ENCODE measurements around the gene FERD3L.
A peak's percentile ranks its signal among the peaks of the same experiment; 100 is the strongest.

FERD3L gene

DNA sequence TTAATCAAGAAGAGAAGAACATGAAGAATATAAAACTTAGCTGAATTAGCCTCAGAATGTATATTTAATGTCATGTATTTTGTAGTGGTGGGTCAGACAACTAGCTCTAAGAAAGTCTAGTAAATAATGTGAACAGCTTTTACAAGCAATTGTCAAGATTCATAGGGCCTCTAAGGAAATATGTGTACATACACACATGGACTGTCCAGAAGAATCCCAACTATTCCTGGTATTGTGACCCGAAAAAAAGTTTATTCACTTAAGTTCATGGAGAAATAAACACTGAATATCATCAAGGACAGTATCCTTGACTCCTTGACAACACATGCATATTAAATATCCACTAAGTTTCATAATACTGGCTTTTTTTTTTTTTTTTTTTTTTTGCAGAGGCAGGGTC, 16.4 kb downstream of the FERD3L start:
- in situ Hi-C loops (cut with MboI; ENCODE audit: low sequenced_read_pairs, unreplicated experiment), result no loop called here
- TF ChIP-seq, protein P1, sequence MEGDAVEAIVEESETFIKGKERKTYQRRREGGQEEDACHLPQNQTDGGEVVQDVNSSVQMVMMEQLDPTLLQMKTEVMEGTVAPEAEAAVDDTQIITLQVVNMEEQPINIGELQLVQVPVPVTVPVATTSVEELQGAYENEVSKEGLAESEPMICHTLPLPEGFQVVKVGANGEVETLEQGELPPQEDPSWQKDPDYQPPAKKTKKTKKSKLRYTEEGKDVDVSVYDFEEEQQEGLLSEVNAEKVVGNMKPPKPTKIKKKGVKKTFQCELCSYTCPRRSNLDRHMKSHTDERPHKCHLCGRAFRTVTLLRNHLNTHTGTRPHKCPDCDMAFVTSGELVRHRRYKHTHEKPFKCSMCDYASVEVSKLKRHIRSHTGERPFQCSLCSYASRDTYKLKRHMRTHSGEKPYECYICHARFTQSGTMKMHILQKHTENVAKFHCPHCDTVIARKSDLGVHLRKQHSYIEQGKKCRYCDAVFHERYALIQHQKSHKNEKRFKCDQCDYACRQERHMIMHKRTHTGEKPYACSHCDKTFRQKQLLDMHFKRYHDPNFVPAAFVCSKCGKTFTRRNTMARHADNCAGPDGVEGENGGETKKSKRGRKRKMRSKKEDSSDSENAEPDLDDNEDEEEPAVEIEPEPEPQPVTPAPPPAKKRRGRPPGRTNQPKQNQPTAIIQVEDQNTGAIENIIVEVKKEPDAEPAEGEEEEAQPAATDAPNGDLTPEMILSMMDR (IDR thresholded peaks at IDR 0.05; ENCODE audit: borderline replicate concordance, control extremely low read depth, extremely low read depth, insufficient read depth, missing control alignments), result no peak
- no peak for DNase-seq (ENCODE audit: low spot score)

DNA sequence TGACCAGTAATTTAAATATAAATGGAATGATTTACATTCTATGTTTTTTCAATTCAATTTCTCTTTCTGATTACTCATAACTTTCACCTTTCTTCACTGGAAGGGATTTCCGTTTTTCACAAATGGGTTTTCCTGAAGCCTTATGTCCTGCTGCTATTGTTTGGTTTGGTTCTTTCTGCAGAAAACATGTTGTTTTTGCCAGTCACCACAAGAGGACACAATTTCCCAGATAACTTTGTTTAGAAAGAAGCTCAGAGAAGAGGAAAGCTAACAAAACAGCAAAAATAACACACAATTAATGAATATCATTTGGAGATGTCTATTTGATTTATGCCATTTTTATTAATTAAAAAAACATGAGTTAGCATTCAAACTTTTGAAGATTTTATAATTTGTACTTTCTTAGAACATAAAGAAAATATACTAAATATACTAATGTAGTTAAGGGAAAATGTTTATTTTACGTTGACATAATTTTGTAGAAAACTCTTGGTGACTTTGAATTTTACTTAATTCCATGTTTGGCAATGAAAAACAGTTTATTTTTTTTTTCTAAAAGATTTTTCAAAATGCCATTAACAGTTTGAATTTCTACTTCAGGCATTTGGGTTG, 23.1 kb downstream of the FERD3L start:
- no peak for DNase-seq (ENCODE audit: low spot score)
- TF ChIP-seq, protein P1 (IDR thresholded peaks at IDR 0.05; ENCODE audit: borderline replicate concordance, control extremely low read depth, extremely low read depth, insufficient read depth, missing control alignments), result peak; percentile 33
- in situ Hi-C loops (cut with MboI; ENCODE audit: low sequenced_read_pairs, unreplicated experiment), result loop anchor here (25.0 kb wide), 2 partner anchors 540 to 1665 kb away; partner anchors contain the start of gene SP8

DNA sequence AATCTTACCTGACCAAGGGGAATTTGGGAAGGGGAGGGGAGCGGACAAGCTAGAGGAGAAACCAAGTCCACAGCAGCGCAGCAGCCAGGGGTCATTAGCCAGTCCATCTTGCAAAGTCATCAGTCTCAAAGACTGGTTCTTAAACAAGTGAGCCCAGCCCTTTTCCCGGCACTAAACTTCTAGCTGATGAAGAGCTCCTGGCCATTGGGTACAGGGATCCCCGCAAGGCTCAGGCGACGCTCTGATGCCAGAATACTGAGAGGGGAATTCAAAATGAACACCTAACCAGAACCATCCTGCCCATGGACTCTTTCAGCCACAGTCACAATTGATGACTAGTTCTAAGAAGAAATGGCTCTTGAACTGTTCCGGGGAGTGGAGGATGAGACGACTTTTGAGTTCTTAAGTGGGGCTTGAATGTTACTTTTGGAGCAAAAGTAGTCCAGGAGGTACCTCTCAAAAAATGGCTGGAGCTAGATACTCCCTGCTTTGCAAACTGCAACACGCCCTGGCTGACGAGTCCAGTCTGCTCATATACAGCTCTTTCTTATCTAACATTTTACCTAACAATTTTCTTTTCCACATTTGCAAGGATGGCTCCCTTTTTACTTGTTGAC, 25.2 kb downstream of the FERD3L start:
- in situ Hi-C loops (cut with MboI; ENCODE audit: low sequenced_read_pairs, unreplicated experiment), result loop anchor here (25.0 kb wide), 2 partner anchors 542 to 1667 kb away; partner anchors contain the start of gene SP8
- TF ChIP-seq, protein P1 (IDR thresholded peaks at IDR 0.05; ENCODE audit: borderline replicate concordance, control extremely low read depth, extremely low read depth, insufficient read depth, missing control alignments), result no peak
- no peak for DNase-seq (ENCODE audit: low spot score)

DNA sequence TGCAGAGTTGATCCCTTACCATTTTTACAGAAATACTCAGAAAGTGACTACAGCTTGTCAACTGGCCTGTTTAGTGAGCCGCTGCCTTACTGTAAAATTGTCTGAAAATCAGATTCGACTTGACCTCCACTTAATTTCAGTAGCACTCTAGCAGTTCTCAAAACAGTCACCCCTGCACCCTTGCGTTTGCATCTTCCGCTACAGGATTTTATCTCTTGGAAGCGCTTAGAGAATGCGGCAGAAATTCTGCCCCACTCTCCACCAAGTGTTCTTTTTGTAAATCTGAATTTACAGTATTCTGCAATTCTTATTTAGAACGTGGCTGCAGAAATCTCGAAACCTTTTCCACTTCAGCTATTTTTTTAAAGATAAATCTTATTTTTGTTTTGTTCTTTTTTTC, 25.8 kb downstream of the FERD3L start:
- in situ Hi-C loops (cut with MboI; ENCODE audit: low sequenced_read_pairs, unreplicated experiment), result loop anchor here (25.0 kb wide), 2 partner anchors 543 to 1668 kb away; partner anchors contain the start of gene SP8
- TF ChIP-seq, protein P1 (IDR thresholded peaks at IDR 0.05; ENCODE audit: borderline replicate concordance, control extremely low read depth, extremely low read depth, insufficient read depth, missing control alignments), result no peak

DNA sequence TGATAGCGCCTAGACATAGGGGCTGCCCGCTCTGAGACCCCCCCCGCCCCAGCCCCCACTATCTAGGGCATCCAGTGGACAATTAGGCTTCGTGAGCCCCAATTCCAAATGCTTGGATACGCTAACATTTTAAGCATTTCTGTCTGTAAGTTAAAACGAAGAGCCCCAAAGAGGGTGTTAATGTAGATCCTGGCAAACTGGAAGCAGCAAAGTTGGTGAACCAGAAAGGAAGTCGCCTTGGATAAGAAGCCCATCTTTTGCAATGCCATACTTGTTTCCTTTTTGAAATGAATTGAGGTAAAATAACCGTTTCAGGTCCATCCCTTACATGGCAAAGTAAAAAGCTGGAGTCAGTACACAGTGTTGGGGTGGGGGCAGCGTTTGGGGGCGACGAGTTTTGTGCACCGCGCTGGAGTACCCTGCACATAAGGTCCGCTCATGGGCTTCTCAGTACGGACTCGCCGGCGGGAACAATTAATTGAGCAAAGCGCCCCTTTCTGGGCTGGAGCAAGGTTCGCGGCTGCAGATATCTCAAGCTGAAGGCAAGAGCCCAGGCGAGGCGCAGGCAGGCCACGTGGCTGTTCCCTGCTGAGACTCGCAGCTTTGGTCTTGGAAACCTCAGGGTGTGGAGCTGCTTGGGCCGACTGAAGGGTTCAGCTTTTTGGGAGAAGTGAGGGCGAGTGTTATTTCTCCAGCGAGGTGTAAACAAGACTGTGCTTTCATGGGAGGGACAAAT, 26.4 kb downstream of the FERD3L start:
- TF ChIP-seq, protein P1 (IDR thresholded peaks at IDR 0.05; ENCODE audit: borderline replicate concordance, control extremely low read depth, extremely low read depth, insufficient read depth, missing control alignments), result no peak
- in situ Hi-C loops (cut with MboI; ENCODE audit: low sequenced_read_pairs, unreplicated experiment), result loop anchor here (25.0 kb wide), 2 partner anchors 543 to 1668 kb away; partner anchors contain the start of gene SP8
- DNase-seq (ENCODE audit: low spot score), result no peak

More for the DNA sequence above, 25.8 kb downstream of the FERD3L start:
- no peak for DNase-seq (ENCODE audit: low spot score)

DNA sequence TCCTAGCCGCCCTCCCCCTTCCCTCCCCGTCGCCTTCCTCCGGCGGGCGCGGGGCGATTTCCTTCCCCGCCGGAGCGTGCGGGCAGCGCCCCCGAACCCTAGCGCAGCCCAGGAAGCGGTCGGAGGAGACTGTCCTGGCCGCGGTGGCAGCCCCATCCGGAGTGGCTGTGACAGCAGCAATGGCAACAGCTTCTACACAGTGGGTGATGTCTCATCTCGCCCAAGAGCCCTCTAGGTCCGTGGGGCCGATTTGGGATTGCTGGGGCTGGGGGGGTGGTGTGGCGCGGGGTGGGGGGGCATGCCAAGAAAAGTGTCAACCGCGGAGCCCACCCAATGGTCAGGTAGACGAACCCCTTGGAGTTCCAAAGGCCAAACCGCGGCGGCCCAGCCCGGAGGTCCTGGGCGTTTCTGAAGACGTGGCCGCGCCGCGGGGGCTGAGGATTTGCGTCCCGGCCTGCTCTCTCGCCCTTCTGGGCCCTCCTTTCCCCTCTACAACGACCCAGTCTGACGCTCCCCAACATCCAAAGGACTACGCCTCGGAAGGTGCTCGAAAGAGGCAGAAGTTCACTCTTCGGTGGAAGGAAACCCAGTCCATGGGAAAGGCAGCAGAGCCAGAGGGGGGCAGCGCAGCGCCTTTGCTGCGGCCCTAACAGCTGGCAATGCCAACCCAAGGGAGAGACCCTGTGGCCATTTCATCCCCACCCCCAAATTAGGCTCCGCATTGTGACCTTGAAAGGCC, 27.2 kb downstream of the FERD3L start:
- in situ Hi-C loops (cut with MboI; ENCODE audit: low sequenced_read_pairs, unreplicated experiment), result loop anchor here (25.0 kb wide), 2 partner anchors 544 to 1669 kb away; partner anchors contain the start of gene SP8
- no peak for DNase-seq (ENCODE audit: low spot score)
- TF ChIP-seq, protein P1 (IDR thresholded peaks at IDR 0.05; ENCODE audit: borderline replicate concordance, control extremely low read depth, extremely low read depth, insufficient read depth, missing control alignments), result no peak

Measured in GM13976 (cell line).